COLO829 (cell line): ENCODE data around the gene NUP160.
"Not testable (repeated sequence)": the region's sequence is repeated elsewhere in the genome, so short reads cannot be mapped to it uniquely, and the experiment has no call there.

ENCODE experiments used
- DNase-seq: peaks from one replicate; pipeline ENCODE4 v3.0.0; 2012; ENCODE audit warnings: low spot score

The NUP160 gene, protein sequence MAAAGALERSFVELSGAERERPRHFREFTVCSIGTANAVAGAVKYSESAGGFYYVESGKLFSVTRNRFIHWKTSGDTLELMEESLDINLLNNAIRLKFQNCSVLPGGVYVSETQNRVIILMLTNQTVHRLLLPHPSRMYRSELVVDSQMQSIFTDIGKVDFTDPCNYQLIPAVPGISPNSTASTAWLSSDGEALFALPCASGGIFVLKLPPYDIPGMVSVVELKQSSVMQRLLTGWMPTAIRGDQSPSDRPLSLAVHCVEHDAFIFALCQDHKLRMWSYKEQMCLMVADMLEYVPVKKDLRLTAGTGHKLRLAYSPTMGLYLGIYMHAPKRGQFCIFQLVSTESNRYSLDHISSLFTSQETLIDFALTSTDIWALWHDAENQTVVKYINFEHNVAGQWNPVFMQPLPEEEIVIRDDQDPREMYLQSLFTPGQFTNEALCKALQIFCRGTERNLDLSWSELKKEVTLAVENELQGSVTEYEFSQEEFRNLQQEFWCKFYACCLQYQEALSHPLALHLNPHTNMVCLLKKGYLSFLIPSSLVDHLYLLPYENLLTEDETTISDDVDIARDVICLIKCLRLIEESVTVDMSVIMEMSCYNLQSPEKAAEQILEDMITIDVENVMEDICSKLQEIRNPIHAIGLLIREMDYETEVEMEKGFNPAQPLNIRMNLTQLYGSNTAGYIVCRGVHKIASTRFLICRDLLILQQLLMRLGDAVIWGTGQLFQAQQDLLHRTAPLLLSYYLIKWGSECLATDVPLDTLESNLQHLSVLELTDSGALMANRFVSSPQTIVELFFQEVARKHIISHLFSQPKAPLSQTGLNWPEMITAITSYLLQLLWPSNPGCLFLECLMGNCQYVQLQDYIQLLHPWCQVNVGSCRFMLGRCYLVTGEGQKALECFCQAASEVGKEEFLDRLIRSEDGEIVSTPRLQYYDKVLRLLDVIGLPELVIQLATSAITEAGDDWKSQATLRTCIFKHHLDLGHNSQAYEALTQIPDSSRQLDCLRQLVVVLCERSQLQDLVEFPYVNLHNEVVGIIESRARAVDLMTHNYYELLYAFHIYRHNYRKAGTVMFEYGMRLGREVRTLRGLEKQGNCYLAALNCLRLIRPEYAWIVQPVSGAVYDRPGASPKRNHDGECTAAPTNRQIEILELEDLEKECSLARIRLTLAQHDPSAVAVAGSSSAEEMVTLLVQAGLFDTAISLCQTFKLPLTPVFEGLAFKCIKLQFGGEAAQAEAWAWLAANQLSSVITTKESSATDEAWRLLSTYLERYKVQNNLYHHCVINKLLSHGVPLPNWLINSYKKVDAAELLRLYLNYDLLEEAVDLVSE (N-terminal part only)

DNA sequence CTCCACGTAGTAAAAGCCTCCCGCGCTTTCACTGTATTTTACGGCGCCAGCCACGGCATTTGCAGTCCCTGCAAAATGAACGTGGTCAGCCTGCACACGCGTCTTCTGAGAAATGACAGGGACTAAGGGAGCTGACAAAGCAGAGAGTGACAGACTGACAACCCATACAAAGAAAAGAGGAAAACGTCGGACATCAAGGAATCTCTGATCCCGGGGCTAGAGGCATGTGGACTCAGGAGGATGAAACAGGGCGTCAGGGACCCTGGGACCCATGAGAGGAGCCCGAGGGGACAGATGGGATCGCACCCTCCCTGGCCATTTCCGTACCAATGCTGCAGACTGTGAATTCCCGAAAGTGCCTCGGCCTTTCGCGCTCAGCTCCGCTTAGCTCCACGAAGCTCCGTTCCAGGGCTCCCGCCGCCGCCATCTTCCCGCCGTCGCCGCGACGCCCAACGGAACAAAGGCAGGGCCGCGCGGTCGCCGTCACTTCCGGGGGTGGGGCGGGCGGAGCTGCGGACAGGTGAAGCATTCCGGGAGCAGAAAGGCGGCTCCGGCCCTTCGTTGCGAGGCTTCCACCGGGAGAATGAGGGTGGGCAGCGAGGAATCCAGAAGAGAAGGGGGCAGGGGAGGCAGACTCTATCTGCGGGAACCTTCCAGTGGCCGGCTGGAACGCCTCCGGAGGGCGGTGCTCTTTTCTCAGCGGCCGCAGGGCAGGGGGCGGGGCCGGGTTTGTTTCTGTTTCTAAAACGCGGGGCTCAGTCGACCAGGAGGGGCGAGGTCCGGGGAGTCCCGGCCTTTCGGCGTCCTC lies at the start of gene NUP160:
NUP160 (minus strand) TSS at position 459 of the 808 bp plus-strand sequence; CDS start at position 427, 32 bp downstream.
- DNase-seq, result no peak

- DNase-seq, result no peak
These were observed 48.0 kb upstream of the NUP160 start for GRCh38 chr11:47896199-47896598.

DNA sequence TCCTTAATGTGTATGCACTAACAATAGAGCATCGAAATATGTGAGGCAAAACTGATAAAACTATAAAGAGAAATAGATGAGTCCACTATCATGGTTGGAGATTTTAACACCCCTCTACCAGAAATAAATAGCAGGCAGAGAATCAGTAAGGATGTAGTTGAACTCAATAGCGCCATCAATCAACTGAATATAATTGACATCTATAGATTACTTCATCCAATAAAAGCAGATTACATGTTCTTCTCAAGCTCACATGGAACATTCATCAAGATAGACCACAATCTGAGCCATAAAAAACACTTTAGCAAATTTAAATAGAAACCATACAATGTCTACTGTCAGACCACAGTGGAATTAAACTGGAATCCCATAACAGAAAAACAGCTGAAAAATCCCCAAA lies 46.9 kb upstream of the NUP160 start:
- no peak for DNase-seq

GRCh38 chr11:47892546-47893276 lies 44.6 kb upstream of the NUP160 start:
- not testable (repeated sequence) for DNase-seq

DNA sequence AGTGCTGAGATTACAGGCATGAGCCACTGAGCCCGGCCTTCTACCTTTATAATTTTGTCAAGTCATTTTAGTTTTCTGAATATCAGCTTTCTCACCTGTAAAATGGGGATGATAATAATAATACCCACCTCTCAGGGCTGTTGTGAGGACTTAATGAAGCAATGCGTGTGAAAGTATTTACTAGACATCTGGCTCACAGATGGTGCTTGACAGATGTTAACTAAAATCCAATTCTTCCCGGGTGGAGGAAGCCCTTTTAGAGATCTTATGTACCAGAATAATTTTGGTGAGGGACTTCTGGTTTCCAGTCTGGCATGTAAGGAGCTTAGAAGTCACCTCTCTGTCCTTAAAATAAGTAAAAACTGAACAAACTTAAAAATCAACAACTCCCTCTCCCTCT lies 43.7 kb upstream of the NUP160 start:
- no peak for DNase-seq

DNA sequence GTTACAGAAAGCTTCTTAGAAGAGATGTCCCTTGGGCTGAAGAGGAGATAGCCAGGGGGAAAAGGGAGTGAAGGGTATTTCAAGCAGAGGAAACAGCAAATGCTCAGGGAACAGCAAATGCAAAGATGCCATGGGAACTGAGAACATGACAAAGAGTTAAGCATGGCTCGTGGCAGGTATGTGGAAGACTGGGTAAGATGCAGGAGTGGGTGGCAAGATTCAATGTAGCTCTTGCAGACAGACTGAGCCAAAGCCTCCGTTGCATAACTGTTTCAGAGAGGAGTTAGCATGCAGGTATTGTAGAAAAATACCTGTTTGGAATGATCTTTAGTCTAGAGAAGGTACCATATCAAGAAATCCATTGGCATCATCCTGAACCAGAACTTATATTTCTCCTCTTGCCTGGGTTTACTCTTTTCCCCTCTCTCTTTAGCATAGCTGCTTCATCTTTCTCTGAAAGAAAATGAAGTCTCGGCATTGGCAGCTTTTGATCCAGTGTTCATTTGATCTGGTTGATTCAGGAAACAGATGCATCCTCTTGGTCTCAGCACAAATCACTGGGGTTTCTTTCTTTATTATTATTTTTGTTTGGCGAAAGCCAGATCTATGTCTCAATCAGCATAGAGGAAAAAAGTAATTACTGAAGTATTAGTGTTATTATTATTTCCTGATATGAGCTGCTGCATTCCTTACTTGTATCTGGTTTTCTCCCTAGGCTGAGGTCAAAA lies 41.7 kb upstream of the NUP160 start:
- no peak for DNase-seq

DNA sequence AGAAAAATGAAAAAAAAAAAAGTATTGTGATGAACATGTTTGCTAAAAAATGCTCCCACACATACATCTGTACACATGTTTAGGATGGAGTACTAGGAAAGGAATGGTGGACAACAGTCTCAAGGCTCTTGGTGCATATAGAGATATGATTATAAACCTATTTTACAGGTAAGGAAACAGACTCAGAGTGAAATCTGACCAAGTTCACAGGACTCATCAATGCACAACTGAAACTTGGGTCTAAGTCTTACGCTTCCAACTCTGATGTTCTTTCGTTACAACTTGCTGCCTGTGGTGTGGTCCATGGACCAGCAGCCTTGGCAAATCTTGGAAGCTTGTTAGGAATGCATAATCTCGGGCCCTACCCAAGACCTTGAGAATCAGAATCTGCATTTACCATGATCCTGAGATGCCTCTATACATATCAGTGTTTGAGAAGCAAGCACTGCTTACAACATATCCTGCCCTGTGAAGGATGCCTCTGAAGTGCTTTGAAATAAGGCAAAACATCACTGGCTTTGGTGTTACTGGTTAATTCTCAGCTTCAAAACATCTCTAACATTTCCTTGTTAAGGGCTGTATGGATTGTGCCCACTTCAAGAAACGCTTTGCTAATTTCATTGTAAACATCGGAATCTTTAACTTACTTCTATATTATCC lies 39.9 kb upstream of the NUP160 start:
- no peak for DNase-seq

GRCh38 chr11:47886096-47886495 lies 37.9 kb upstream of the NUP160 start:
- DNase-seq, result no peak

DNA sequence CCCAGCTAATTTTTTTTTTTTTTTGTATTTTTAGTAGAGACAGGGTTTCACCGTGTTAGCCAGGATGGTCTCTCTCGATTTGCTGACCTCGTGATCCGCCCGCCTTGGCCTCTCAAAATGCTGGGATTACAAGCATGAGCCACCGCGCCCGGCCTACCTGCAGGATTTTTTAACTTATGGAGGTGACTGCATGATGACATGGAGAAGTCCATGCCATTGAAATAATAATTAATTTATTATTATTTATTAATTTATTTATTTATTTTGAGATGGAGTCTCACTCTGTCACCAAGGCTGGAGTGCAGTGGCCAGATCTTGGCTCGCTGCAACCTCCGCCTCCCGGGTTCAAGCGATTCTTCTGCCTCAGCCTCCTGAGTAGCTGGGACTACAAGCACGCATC lies 34.3 kb upstream of the NUP160 start:
- DNase-seq, result not testable (repeated sequence)

DNA sequence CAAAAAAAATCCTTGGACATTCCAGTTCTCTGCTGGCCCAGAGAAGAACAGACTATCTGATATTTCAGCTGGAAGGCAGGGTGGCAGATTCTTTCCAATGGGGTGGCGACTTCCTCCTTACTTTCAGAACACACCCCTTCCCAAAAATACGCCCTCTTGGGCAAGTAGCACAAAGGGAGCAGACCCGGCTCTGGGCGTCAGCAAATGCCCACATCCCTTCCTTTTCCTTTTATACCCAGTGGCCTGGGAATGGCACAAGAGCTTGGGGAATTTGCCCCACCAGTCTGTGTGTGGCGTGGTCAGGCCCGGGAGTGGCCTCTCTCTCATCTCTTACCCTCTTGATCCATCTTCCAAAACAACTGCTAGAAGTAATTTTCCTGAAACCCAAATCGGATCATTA lies 33.0 kb upstream of the NUP160 start:
- DNase-seq, result no peak

GRCh38 chr11:47879259-47880158 lies 31.4 kb upstream of the NUP160 start:
- no peak for DNase-seq

DNA sequence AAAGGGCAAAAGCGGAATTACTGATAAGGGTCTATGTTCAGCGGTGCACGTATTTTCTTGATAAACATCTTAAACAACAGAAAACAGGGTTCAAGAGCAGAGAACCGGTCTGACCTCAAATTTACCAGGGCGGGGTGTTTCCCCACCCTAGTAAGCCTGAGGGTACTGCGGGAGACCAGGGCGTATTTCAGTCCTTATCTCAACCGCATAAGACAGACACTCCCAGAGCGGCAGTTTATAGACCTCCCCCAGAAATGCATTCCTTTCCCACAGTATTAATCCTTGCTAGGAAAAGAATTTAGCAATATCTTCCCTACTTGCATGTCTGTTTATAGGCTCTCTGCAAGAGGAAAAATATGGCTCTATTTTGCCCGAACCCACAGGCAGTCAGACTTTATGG lies 27.7 kb upstream of the NUP160 start:
- DNase-seq, result not testable (repeated sequence)

DNA sequence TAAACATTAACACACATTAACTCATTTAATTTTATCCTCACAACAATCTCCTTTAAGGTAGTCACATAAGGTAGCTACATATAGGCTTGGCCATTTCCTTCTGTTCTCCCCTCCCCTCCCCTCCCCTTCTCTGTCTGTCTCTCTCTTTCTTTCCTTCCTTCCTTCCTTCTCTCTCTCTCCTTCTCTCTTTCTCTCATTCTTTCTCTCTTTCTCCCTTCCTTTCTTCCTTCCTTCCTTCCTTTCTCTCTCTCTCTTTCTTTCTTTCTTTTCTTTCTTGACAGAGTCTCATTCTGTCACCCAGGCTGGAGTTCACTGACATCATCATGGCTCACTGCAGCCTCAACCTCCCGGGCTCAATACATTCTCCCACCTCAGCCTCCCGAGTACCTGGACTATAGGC lies 22.3 kb upstream of the NUP160 start:
- DNase-seq, result no peak

DNA sequence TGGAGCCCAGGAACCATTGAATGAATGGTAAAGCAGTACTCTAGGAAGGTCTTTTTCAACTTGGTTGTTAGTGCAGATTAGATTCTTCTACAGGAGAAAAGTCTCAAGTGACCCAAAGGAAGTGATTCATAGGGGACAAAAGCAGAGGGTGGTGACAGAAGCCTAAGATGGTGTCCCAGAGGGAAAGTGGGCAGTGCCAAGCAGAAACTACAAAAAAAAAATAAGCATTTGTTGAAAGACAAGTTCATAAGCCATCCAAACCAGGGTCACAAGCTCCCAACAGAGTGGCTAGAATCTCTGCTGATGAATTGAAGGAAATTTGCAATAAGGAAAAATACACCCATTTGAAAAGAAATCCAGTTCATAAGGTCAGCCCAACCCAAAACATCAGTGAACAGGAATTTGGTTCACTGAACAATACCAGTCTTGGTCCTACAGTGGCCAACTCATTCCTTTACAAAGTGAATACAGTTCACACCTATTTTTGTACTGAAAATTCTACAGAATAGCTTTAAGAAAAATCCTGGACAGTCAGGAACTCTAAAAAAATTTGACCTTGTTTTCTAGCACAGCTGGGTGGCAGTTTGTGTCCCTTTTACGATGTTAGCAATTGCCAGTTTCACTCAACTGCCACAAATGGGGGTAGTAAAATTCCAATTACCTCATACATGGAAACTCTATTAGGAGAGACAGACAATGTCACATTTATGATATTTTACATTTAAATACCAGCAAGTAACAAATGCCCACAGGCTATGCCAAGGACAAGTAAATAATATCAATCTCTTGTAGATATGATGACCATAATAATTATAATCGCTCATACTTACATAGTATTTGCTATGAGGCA lies 21.6 kb upstream of the NUP160 start:
- no peak for DNase-seq

DNA sequence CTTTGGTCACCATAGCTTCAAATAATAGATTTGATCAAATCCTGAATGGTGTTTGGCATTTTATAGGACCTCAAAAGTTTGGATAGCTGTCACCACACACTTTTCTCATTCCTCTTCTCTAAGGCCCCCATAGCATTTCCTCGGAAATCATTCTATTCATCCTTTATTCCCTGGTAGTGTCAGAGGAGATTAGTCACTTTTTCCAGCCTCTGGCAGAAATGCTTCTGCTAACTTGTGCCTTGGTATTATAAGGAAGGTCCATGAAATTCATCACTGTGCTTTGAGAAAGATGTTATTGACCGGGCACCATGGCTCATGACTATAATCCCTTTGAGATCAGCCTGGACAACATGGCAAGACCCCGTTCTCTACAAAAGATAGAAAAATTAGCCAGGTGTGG lies 19.7 kb upstream of the NUP160 start:
- no peak for DNase-seq

DNA sequence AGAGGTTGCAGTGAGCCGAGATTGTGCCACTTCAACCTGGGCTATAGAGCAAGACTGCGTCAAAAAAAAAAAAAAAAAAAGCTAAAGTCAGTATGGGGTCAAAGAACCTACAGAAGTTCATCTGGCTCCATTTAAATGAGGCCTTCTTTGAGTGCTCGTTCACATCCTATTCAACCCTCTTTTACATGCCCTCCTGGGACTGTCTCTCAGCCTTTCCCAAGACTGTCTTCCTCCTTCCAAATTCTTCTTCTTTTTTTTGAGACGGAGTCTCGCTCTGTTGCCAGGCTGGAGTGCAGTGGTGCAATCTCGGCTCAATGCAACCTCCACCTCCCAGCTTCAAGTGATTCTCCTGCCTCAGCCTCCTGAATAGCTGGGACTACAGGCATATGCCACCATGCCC lies 18.7 kb upstream of the NUP160 start:
- DNase-seq, result not testable (repeated sequence)

DNA sequence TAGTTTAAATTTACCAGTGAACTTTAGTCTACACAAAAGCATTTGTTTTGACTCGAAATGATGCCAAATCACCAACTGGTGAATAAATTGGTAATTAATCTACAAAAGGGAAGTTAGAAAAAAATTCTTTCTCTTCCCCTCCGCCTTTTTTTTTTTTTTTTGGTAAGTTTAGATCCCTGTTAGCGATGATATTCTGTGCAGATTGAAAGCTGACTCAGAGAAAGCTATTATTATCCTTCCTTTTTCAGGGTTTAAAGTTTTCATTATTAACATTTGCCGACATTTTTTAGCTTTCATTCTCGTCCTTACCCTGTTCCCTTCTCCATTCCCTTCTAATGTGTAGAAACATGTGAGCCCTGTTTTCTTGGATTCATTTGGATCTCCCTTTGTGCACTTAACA lies 16.8 kb upstream of the NUP160 start:
- no peak for DNase-seq
